GM12801 (cell line): ENCODE results near the gene DROSHA.

ENCODE experiments used
- CTCF ChIP-seq: IDR thresholded peaks from one replicate; pipeline ENCODE4 v1.5.1; 2011; ENCODE audit warnings: control low read depth; ENCODE audit not compliant: insufficient read length; ENCODE audit errors: extremely low read depth

The DROSHA gene

GRCh38 chr5:31511305-31511704 is 20.6 kb downstream of the DROSHA start:
- no peak for TF ChIP-seq CTCF

- TF ChIP-seq CTCF, result no peak
Observed at GRCh38 chr5:31504529-31504928, 27.4 kb downstream of the DROSHA start.

- TF ChIP-seq CTCF, result no peak
Observed at GRCh38 chr5:31502506-31502905, 29.4 kb downstream of the DROSHA start.

GRCh38 chr5:31500256-31500655 is 31.6 kb downstream of the DROSHA start:
- TF ChIP-seq CTCF, result no peak

GRCh38 chr5:31496891-31497290 is 35.0 kb downstream of the DROSHA start:
- no peak for TF ChIP-seq CTCF

- no peak for TF ChIP-seq CTCF
Observed at GRCh38 chr5:31496301-31496700, 35.6 kb downstream of the DROSHA start.

GRCh38 chr5:31495336-31495735 is 36.6 kb downstream of the DROSHA start:
- no peak for TF ChIP-seq CTCF

GRCh38 chr5:31492869-31493268 is 39.0 kb downstream of the DROSHA start:
- TF ChIP-seq CTCF, result no peak
